Coronary artery (tissue), 2 donors: ENCODE data around the gene ABCA1.
"Not testable (repeated sequence)": the region's sequence is repeated elsewhere in the genome, so short reads cannot be mapped to it uniquely, and the experiment has no call there.

Source experiments
- DNase-seq: peaks from one replicate; pipeline ENCODE4 v3.0.0-alpha.2; 2017; ENCODE audit warnings: low spot score
- H3K27ac ChIP-seq, 2 donors: fragments of 200-600 bp; sonication (generic); one replicate each; pipeline ENCODE4 v1.5.1; 2016 to 2019
- H3K4me3 ChIP-seq: fragments of 200-600 bp; sonication (generic); 2 replicates; pipeline ENCODE4 v1.5.1; 2016; ENCODE audit warnings: mild to moderate bottlenecking, moderate library complexity
- CTCF ChIP-seq: fragments of 200-600 bp; sonication (generic); IDR thresholded peaks from one replicate; pipeline ENCODE4 v1.5.1; 2019; ENCODE audit warnings: antibody characterized with exemption

Gene ABCA1

GRCh38 chr9:104927912-104928740 is at the start of gene ABCA1:
ABCA1 (minus strand) TSS chr9:104928155; CDS start chr9:104903679, 24,476 bp downstream.
- no peak for TF ChIP-seq CTCF
- H3K27ac ChIP-seq, result peak within 1 kb of the TSS; percentile 88 to 98
- DNase-seq, result peak; percentile 94
- H3K4me3 ChIP-seq, result peak within 1 kb of the TSS; percentile 98

GRCh38 chr9:104977580-104977979 is 49.6 kb upstream of the ABCA1 start:
- DNase-seq, result no peak
- Histone ChIP-seq H3K4me3 (no peak overlapping the region), H3K27ac (no peak overlapping the region)
- no peak for TF ChIP-seq CTCF

GRCh38 chr9:104977168-104977567 is 49.2 kb upstream of the ABCA1 start:
- Histone ChIP-seq H3K27ac (no peak overlapping the region), H3K4me3 (no peak overlapping the region)
- DNase-seq, result no peak
- no peak for TF ChIP-seq CTCF

- not testable (repeated sequence) for DNase-seq, H3K4me3 ChIP-seq, H3K27ac ChIP-seq
These were observed 48.1 kb upstream of the ABCA1 start for GRCh38 chr9:104975966-104976595.

GRCh38 chr9:104974053-104974962 is 46.4 kb upstream of the ABCA1 start:
- DNase-seq, result no peak
- no peak for TF ChIP-seq CTCF
- H3K27ac ChIP-seq, result no peak overlapping the region
- no peak overlapping the region for H3K4me3 ChIP-seq

- Histone ChIP-seq H3K27ac (no peak overlapping the region), H3K4me3 (no peak overlapping the region)
- no peak for TF ChIP-seq CTCF
- DNase-seq, result no peak
These were observed 44.4 kb upstream of the ABCA1 start for GRCh38 chr9:104972242-104972866.

GRCh38 chr9:104971511-104971910 is 43.6 kb upstream of the ABCA1 start:
- DNase-seq, result no peak
- TF ChIP-seq CTCF, result no peak
- Histone ChIP-seq H3K27ac (no peak overlapping the region), H3K4me3 (no peak overlapping the region)
